HFFc6 (cell line): ENCODE measurements around the gene ATP6AP1. TPM values are rescaled to one million over a fixed set of nuclear protein-coding genes. Genes with fewer than 3 reads are reported as not detected.
"Not testable (repeated sequence)": the region's sequence is repeated elsewhere in the genome, so short reads cannot be mapped to it uniquely, and the experiment has no call there.

Source experiments
- DNase-seq: peaks from one replicate; pipeline ENCODE4 v3.0.0-alpha.2; 2018
- H3K27ac Mint-ChIP-seq: 2 replicates; pipeline ENCODE4 v1.8.0; 2020; ENCODE audit warnings: mild to moderate bottlenecking, mixed read lengths
- H3K27me3 Mint-ChIP-seq: 2 replicates; pipeline ENCODE4 v1.8.0; 2021; ENCODE audit warnings: mild to moderate bottlenecking, moderate library complexity, mixed read lengths; ENCODE audit not compliant: insufficient read depth
- H3K36me3 Mint-ChIP-seq: 2 replicates; pipeline ENCODE4 v1.8.0; 2021; ENCODE audit warnings: low read depth, mixed read lengths
- H3K4me1 Mint-ChIP-seq: 2 replicates; pipeline ENCODE4 v1.8.0; 2020; ENCODE audit warnings: low read depth, mixed read lengths
- H3K4me3 Mint-ChIP-seq: 2 replicates; pipeline ENCODE4 v1.8.0; 2020; ENCODE audit warnings: mild to moderate bottlenecking, moderate library complexity, mixed read lengths
- H3K9me3 Mint-ChIP-seq: 2 replicates; pipeline ENCODE4 v1.8.0; 2020; ENCODE audit warnings: mild to moderate bottlenecking, mixed read lengths
- total RNA-seq, 6 experiments: library from RNA; stranded (reverse); fragmentation: NEBNext Ultra II Directional; extraction: Animal tissue kit (Norgen Biotek cat#: 25700); gene quantifications; 2 replicates in 1 of 6; 3 replicates in 5 of 6; pipeline ENCODE4 v1.2.3, GENCODE V29; 2021
- TF ChIP-seq, protein P1 (sequence below): fragments of 200-600 bp; sonication (generic); IDR thresholded peaks from 2 replicates; pipeline ENCODE4 v1.5.0; 2021; ENCODE audit warnings: antibody characterized with exemption, mild to moderate bottlenecking

ATP6AP1 gene
- total RNA-seq, 6 experiments from 2014 or later: 107 to 154 (median 123) TPM

DNA sequence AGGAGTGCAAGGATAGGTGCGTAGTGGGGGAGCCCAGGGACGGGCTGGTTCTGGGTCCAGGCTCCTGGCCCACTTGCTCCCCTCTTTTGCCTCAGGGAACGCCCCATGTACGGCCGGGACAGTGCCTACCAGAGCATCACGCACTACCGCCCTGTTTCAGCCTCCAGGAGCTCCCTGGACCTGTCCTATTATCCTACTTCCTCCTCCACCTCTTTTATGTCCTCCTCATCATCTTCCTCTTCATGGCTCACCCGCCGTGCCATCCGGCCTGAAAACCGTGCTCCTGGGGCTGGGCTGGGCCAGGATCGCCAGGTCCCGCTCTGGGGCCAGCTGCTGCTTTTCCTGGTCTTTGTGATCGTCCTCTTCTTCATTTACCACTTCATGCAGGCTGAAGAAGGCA lies 47.7 kb upstream of the ATP6AP1 start:
- Mint-ChIP-seq H3K27ac (peak overlapping the region; percentile 94), H3K4me3 (peak overlapping the region; percentile 91)

DNA sequence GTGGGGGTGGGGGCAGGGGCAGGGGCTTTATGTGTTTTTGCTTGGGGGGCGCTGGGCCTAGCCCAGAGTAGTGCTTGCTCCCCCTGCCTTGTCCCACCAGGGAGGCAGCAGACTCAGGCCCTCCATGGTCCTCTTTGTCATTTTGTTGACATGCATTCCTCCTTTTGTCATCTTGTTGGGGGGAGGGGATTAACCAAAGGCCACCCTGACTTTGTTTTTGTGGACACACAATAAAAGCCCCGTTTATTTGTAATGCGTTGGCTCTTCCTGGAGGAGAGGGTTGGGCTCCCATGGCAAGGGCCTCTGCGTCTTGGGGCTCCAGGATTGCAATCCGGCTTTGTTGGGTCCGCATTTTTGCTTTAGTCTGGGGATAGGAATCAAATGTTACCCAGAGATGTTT lies 47.2 kb upstream of the ATP6AP1 start:
- H3K36me3 Mint-ChIP-seq: peaks cover 6% of the 10 kb centered on the region; the same call in 1 of the 2 replicates
- H3K27me3 Mint-ChIP-seq: peaks cover 3% of the 10 kb centered on the region
- no peaks in the 10 kb centered on the region for H3K9me3 Mint-ChIP-seq
- no peak for DNase-seq
- no peak overlapping the region for H3K27ac Mint-ChIP-seq
- no peak overlapping the region for H3K4me3 Mint-ChIP-seq
- peaks cover 16% of the 10 kb centered on the region for H3K4me1 Mint-ChIP-seq
- TF ChIP-seq, protein P1, sequence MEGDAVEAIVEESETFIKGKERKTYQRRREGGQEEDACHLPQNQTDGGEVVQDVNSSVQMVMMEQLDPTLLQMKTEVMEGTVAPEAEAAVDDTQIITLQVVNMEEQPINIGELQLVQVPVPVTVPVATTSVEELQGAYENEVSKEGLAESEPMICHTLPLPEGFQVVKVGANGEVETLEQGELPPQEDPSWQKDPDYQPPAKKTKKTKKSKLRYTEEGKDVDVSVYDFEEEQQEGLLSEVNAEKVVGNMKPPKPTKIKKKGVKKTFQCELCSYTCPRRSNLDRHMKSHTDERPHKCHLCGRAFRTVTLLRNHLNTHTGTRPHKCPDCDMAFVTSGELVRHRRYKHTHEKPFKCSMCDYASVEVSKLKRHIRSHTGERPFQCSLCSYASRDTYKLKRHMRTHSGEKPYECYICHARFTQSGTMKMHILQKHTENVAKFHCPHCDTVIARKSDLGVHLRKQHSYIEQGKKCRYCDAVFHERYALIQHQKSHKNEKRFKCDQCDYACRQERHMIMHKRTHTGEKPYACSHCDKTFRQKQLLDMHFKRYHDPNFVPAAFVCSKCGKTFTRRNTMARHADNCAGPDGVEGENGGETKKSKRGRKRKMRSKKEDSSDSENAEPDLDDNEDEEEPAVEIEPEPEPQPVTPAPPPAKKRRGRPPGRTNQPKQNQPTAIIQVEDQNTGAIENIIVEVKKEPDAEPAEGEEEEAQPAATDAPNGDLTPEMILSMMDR: no peak

More for the DNA sequence above, 47.7 kb upstream of the ATP6AP1 start:
- peaks cover 16% of the 10 kb centered on the region for H3K4me1 Mint-ChIP-seq
- no peak for DNase-seq
- no peaks in the 10 kb centered on the region for H3K9me3 Mint-ChIP-seq
- peaks cover 6% of the 10 kb centered on the region; the same call in 1 of the 2 replicates for H3K36me3 Mint-ChIP-seq
- TF ChIP-seq, protein P1: no peak
- peaks cover 3% of the 10 kb centered on the region for H3K27me3 Mint-ChIP-seq

DNA sequence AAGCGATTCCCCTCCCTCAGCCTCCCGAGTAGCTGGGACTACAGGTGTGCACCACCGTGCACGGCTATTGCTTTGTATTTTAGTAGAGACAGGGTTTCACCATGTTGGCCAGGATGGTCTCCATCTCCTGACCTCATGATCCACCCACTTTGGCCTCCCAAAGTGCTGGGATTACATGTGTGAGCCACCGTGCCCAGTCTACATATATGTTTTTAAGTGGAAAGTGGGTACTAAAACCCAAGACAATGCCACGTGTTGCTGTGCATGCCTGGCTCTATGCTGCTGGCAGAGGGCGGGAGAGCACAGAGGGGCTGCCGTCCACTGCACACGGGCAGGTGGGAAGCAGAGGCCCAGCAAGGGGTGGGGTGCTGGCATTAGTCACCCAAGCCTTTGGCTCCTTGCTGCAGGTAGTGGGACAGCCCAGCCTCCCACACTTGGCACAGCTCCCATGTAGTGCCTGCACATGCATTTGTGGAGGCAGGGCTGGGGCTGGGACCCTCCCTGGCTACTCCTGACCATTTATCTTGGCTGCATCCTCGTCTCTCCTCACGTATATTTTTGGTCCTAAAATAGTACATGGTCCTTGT lies 45.9 kb upstream of the ATP6AP1 start:
- no peak for DNase-seq
- TF ChIP-seq, protein P1: no peak
- Mint-ChIP-seq H3K4me3 (no peak overlapping the region), H3K36me3 (peaks cover 6% of the 10 kb centered on the region; the same call in 1 of the 2 replicates), H3K27ac (no peak overlapping the region), H3K4me1 (peaks cover 11% of the 10 kb centered on the region), H3K9me3 (no peaks in the 10 kb centered on the region), H3K27me3 (peaks cover 3% of the 10 kb centered on the region)

DNA sequence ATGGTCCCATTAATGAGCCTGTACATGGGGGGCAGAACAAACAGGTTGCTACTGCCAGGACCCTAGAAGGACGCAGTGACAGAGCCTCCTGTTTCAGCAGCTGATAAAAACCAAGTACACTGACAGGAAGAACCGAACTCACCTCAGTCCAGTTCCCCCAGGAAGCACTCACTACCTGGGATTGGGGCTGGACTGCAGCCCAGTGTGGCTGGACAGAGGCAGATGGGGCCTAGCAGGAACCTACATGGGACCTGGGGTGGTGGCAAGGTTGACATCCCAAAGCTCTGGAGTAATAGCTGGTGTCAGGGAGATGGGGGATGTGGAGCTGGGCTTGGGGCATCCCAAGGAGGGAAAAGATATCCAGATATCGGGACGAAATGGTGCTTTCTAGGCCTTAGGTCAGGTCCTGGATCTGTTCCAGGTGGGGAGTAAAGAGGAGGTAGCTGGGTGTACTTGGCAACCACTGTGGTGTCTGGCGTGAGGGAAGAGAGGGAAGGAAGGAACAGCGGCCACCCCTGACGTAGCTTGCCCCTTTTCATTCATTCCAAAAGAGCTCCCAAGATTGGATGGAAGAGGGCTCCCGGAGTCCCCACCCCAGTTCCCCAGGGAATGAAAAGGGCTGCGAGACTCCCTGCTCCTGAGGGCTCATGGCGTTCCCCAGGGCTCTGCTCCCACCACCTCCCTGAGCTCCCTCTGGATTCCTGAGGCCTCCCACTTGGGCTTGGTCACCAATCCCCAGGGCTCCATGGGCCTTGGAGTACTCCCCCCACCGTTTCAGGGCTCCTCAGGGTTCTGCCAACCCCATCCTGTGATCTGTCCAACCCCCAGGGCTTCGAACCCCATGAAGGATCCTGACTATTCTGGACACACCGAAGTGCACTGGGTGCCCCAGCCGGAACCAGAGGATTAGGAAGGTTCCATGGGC lies 44.9 kb upstream of the ATP6AP1 start:
- Mint-ChIP-seq H3K36me3 (peaks cover 6% of the 10 kb centered on the region; the same call in 1 of the 2 replicates), H3K4me3 (no peak overlapping the region), H3K9me3 (no peaks in the 10 kb centered on the region), H3K27ac (no peak overlapping the region), H3K27me3 (peaks cover 3% of the 10 kb centered on the region), H3K4me1 (peaks cover 11% of the 10 kb centered on the region)
- DNase-seq: no peak
- TF ChIP-seq, protein P1: no peak

DNA sequence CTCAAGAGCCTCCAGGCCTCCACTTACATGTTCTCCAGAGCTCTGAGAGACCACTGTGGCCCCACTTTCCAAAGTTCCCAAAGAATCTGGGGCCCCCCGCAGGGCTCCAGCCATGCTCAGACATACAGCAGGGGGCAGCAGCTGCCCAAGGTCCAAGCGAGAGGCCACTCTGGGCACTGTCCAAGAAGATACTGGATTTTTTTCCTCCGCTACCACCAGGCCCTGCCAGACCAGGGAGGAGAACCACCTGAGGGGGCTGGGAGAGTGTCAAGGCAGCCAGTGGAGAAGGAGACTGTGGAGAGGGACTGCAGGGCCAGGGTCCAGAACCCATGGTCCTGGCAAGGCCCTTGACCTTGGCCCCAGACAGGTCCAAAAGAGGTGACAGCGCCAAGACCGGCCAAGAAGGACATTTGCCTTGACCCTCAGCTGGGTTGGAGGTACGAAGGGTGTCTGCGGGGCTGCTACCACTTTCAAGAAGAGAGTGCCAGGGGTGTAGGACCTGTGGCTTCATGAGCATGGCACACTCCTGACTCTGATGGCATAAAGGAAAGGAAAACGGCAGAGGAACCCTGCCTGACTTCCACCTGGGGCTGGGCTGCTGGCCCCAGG lies 44.1 kb upstream of the ATP6AP1 start:
- no peak overlapping the region for H3K27ac Mint-ChIP-seq
- peaks cover 6% of the 10 kb centered on the region; the same call in 1 of the 2 replicates for H3K36me3 Mint-ChIP-seq
- H3K27me3 Mint-ChIP-seq: peaks cover 3% of the 10 kb centered on the region
- no peak overlapping the region for H3K4me3 Mint-ChIP-seq
- DNase-seq: no peak
- TF ChIP-seq, protein P1: peak; percentile 70
- no peaks in the 10 kb centered on the region for H3K9me3 Mint-ChIP-seq
- peaks cover 11% of the 10 kb centered on the region for H3K4me1 Mint-ChIP-seq

DNA sequence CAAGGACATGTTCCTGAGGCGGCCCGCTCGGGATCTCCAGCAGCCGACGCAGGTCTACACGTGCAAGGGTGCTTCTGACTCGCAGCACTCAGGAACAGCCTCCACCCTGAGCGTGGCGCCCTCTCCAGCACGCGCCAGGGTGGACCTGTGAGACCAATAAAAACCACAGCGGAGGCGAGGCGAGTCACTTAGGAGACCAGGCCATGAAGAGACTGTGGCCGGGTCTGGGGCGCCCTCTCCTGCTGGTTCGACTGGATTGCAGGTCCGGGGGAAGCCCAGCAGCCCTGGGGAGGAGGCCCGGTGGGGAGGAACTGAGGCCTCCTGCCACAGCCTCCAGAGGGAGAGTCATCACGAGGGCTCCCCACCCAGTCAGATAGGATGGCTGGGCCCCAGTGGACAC lies 40.4 kb upstream of the ATP6AP1 start:
- H3K27me3 Mint-ChIP-seq: not testable (repeated sequence)

DNA sequence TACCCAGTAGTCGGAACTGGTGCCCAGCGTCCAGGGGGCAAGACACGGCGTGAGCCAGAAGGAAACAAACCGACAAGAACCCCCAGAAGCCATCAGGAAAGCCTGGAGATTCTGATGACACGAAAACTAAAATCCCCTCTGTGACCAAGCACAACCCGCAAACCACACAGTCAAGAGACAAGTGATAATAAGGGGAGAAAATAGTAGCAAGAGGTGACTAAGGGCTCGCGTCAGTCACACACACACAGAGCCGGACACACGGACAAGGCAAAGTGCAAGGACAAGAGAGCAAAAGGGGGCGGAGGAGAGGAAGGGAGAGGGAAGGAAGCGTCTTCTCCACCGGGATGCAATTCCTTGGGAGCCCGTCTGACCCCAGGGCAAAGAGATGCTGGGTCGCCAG lies 39.8 kb upstream of the ATP6AP1 start:
- H3K36me3 Mint-ChIP-seq, H3K9me3 Mint-ChIP-seq, DNase-seq: not testable (repeated sequence)

More for the DNA sequence above, 40.4 kb upstream of the ATP6AP1 start:
- not testable (repeated sequence) for H3K4me3 Mint-ChIP-seq, H3K4me1 Mint-ChIP-seq, H3K36me3 Mint-ChIP-seq, H3K27ac Mint-ChIP-seq, H3K9me3 Mint-ChIP-seq, DNase-seq

More for the DNA sequence above, 39.8 kb upstream of the ATP6AP1 start:
- H3K27ac Mint-ChIP-seq, H3K4me3 Mint-ChIP-seq, H3K4me1 Mint-ChIP-seq, H3K27me3 Mint-ChIP-seq: not testable (repeated sequence)
